Endothelial cell of umbilical vein (primary cell): ENCODE results near the gene GAK.

Source experiments
- POLR2AphosphoS5 ChIP-seq: IDR thresholded peaks from 2 replicates; pipeline ENCODE4 v1.6.1; 2012; ENCODE audit warnings: low read depth, mild to moderate bottlenecking, control low read depth, low read length, moderate library complexity; ENCODE audit not compliant: insufficient read depth
- TF ChIP-seq, protein P1 (sequence below), 2 donors: IDR thresholded peaks; 1 replicate in 1 of 2; 2 replicates in 1 of 2; pipeline ENCODE4 v1.5.1; 2011; ENCODE audit warnings: low read length in 2 of 2, mild to moderate bottlenecking in 2 of 2, moderate library complexity in 2 of 2, control low read depth in 1 of 2, inconsistent platforms in 1 of 2, low read depth in 1 of 2; ENCODE audit not compliant: insufficient read depth in 1 of 2; ENCODE audit errors: extremely low read depth in 1 of 2

DNA sequence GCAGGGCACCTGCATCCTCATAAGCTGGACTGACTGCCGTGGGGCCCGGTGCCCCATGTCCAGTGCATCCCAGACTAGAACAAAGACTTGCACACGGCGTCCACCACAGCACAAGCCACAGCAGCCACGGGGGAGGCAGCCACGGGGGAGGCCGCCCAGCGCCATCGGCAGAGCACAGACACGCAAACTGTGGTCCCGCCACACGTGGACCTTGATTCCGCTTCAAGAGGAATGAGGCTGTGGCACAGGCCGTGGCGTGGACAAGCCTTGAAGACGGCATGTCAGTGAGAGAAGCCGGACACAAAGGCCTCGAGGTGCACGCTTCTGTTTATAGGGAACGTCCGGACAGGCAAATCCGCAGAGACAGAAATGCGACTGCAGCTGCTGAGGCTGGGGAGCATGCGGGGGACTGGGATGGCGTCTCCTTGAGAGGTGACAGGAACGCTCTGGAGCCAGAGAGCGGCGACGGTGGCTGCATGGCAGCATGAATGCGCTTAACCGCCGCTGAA lies 96.1 kb downstream of the GAK start:
- no peak for TF ChIP-seq POLR2AphosphoS5
- TF ChIP-seq, protein P1, sequence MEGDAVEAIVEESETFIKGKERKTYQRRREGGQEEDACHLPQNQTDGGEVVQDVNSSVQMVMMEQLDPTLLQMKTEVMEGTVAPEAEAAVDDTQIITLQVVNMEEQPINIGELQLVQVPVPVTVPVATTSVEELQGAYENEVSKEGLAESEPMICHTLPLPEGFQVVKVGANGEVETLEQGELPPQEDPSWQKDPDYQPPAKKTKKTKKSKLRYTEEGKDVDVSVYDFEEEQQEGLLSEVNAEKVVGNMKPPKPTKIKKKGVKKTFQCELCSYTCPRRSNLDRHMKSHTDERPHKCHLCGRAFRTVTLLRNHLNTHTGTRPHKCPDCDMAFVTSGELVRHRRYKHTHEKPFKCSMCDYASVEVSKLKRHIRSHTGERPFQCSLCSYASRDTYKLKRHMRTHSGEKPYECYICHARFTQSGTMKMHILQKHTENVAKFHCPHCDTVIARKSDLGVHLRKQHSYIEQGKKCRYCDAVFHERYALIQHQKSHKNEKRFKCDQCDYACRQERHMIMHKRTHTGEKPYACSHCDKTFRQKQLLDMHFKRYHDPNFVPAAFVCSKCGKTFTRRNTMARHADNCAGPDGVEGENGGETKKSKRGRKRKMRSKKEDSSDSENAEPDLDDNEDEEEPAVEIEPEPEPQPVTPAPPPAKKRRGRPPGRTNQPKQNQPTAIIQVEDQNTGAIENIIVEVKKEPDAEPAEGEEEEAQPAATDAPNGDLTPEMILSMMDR (IDR thresholded peaks at IDR 0.05; ENCODE audit: extremely low read depth in 1 of 2, insufficient read depth in 1 of 2, low read depth in 1 of 2, low read length in 2 of 2), result no peak
